ENCODE data around the gene SYNDIG1L. TPM values are rescaled to one million over a fixed set of nuclear protein-coding genes. Genes with fewer than 3 reads are reported as not detected.
A peak's percentile ranks its signal among the peaks of the same experiment; 100 is the strongest.

Gene SYNDIG1L
- total and polyA plus RNA-seq, 2 donors from 2014 or later, result 0.13 to 0.47 TPM

- no peak for FAIRE-seq
- Histone ChIP-seq H3K9ac (ENCODE audit: low read length in 3 of 3) (no peak overlapping the region), H3K9me3 (ENCODE audit: control insufficient read depth in 2 of 3, insufficient read depth in 1 of 3, low read length in 3 of 3) (no peaks in the 10 kb centered on the region), H3K36me3 (ENCODE audit: control insufficient read depth in 2 of 3, insufficient read depth in 3 of 3, low read length in 3 of 3) (no peaks in the 10 kb centered on the region), H3K4me1 (ENCODE audit: control insufficient read depth in 2 of 3, insufficient read depth in 2 of 3, low read depth in 1 of 3, low read length in 3 of 3) (no peaks in the 10 kb centered on the region), H3K27ac (ENCODE audit: low read depth in 2 of 2, low read length in 2 of 2) (no peak overlapping the region), H3K4me3 (ENCODE audit: low read length in 3 of 3) (no peak overlapping the region), H3K27me3 (ENCODE audit: control insufficient read depth, insufficient read depth, low read length) (no peaks in the 10 kb centered on the region)
- DNase-seq, result peak in 1 of 5 donors; percentile 64
- TF ChIP-seq, protein P1, sequence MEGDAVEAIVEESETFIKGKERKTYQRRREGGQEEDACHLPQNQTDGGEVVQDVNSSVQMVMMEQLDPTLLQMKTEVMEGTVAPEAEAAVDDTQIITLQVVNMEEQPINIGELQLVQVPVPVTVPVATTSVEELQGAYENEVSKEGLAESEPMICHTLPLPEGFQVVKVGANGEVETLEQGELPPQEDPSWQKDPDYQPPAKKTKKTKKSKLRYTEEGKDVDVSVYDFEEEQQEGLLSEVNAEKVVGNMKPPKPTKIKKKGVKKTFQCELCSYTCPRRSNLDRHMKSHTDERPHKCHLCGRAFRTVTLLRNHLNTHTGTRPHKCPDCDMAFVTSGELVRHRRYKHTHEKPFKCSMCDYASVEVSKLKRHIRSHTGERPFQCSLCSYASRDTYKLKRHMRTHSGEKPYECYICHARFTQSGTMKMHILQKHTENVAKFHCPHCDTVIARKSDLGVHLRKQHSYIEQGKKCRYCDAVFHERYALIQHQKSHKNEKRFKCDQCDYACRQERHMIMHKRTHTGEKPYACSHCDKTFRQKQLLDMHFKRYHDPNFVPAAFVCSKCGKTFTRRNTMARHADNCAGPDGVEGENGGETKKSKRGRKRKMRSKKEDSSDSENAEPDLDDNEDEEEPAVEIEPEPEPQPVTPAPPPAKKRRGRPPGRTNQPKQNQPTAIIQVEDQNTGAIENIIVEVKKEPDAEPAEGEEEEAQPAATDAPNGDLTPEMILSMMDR (IDR thresholded peaks at IDR 0.05; ENCODE audit: borderline replicate concordance, extremely low read depth, insufficient read depth), result no peak
- intact Hi-C loops (cut with DNase I), result no loop called here
Observed at GRCh38 chr14:74358176-74358829, 67.7 kb downstream of the SYNDIG1L start.

DNA sequence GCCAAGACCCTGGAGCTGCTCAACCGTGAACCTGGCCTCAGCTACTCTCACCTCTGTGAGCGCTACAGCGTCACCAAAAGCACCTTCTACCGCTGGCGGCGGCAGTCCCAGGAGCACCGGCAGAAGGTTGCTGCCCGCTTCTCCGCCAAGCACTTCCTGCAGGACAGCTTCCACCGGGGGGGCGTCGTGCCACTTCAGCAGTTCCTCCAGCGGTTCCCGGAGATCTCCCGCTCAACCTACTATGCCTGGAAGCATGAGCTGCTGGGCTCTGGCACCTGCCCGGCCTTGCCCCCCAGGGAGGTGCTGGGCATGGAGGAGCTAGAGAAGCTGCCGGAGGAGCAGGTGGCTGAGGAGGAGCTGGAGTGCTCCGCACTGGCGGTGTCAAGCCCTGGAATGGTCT lies 68.4 kb downstream of the SYNDIG1L start:
- intact Hi-C loops (cut with DNase I), result no loop called here

DNA sequence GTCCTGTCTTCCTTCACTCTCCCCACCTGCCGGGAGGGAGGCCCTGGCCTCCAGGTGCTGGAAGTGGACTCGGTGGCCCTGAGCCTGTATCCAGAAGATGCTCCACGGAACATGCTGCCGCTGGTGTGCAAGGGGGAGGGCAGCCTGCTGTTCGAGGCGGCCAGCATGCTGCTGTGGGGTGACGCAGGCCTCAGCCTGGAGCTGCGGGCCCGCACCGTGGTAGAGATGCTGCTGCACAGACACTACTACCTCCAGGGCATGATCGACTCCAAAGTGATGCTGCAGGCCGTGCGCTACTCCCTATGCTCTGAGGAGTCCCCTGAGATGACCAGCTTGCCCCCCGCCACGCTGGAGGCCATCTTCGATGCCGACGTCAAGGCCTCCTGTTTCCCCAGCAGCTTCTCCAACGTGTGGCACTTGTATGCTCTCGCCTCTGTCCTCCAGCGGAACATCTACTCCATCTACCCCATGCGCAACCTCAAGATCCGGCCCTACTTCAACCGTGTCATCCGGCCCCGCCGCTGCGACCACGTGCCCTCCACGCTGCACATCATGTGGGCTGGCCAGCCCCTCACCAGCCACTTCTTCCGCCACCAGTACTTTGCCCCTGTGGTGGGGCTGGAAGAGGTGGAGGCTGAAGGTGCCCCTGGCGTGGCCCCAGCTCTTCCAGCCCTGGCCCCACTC lies 69.0 kb downstream of the SYNDIG1L start:
- no peak overlapping the region for H3K27ac ChIP-seq (ENCODE audit: low read depth in 2 of 2, low read length in 2 of 2)
- no peaks in the 10 kb centered on the region for H3K9me3 ChIP-seq (ENCODE audit: control insufficient read depth in 2 of 3, insufficient read depth in 1 of 3, low read length in 3 of 3)
- TF ChIP-seq, protein P1 (IDR thresholded peaks at IDR 0.05; ENCODE audit: borderline replicate concordance, extremely low read depth, insufficient read depth), result no peak
- H3K9ac ChIP-seq (ENCODE audit: low read length in 3 of 3), result no peak overlapping the region
- no peak overlapping the region for H3K4me3 ChIP-seq (ENCODE audit: low read length in 3 of 3)
- FAIRE-seq, result no peak
- no peaks in the 10 kb centered on the region for H3K4me1 ChIP-seq (ENCODE audit: control insufficient read depth in 2 of 3, insufficient read depth in 2 of 3, low read depth in 1 of 3, low read length in 3 of 3)
- intact Hi-C loops (cut with DNase I), result no loop called here
- H3K36me3 ChIP-seq (ENCODE audit: control insufficient read depth in 2 of 3, insufficient read depth in 3 of 3, low read length in 3 of 3), result no peaks in the 10 kb centered on the region
- no peaks in the 10 kb centered on the region for H3K27me3 ChIP-seq (ENCODE audit: control insufficient read depth, insufficient read depth, low read length)
- peak in 1 of 5 donors; percentile 63 for DNase-seq

More for the DNA sequence above, 68.4 kb downstream of the SYNDIG1L start:
- Histone ChIP-seq H3K9ac (ENCODE audit: low read length in 3 of 3) (no peak overlapping the region), H3K4me1 (ENCODE audit: control insufficient read depth in 2 of 3, insufficient read depth in 2 of 3, low read depth in 1 of 3, low read length in 3 of 3) (no peaks in the 10 kb centered on the region), H3K27ac (ENCODE audit: low read depth in 2 of 2, low read length in 2 of 2) (no peak overlapping the region), H3K9me3 (ENCODE audit: control insufficient read depth in 2 of 3, insufficient read depth in 1 of 3, low read length in 3 of 3) (no peaks in the 10 kb centered on the region), H3K27me3 (ENCODE audit: control insufficient read depth, insufficient read depth, low read length) (no peaks in the 10 kb centered on the region), H3K4me3 (ENCODE audit: low read length in 3 of 3) (no peak overlapping the region), H3K36me3 (ENCODE audit: control insufficient read depth in 2 of 3, insufficient read depth in 3 of 3, low read length in 3 of 3) (no peaks in the 10 kb centered on the region)
- TF ChIP-seq, protein P1 (IDR thresholded peaks at IDR 0.05; ENCODE audit: borderline replicate concordance, extremely low read depth, insufficient read depth), result no peak
- DNase-seq (no peak), FAIRE-seq (no peak)

Other genes with a start within 250 kb of the SYNDIG1L start
- not detected for gene VSX2, start 186.8 kb downstream of the SYNDIG1L start, total RNA-seq
- not detected for gene VSX2, start 186.8 kb downstream of the SYNDIG1L start, polyA plus RNA-seq (ENCODE audit: insufficient read depth, low read depth, low replicate concordance)
- gene ABCD4, start 123.3 kb downstream of the SYNDIG1L start, total RNA-seq, result 61.3 TPM
- gene ABCD4, start 123.3 kb downstream of the SYNDIG1L start, polyA plus RNA-seq (ENCODE audit: insufficient read depth, low read depth, low replicate concordance), result 66.1 TPM
- gene VRTN, start 77.7 kb downstream of the SYNDIG1L start, total RNA-seq, result not detected
- not detected for gene VRTN, start 77.7 kb downstream of the SYNDIG1L start, polyA plus RNA-seq (ENCODE audit: insufficient read depth, low read depth, low replicate concordance)
- gene NPC2, start 67.1 kb upstream of the SYNDIG1L start, total RNA-seq, result 217 TPM
- 435 TPM for gene NPC2, start 67.1 kb upstream of the SYNDIG1L start, polyA plus RNA-seq (ENCODE audit: insufficient read depth, low read depth, low replicate concordance)
- gene ISCA2, start 67.6 kb upstream of the SYNDIG1L start, total RNA-seq, result 27.1 TPM
- 60.1 TPM for gene ISCA2, start 67.6 kb upstream of the SYNDIG1L start, polyA plus RNA-seq (ENCODE audit: insufficient read depth, low read depth, low replicate concordance)
- gene LTBP2, start 186.0 kb upstream of the SYNDIG1L start, total RNA-seq, result 10.4 TPM
- gene LTBP2, start 186.0 kb upstream of the SYNDIG1L start, polyA plus RNA-seq (ENCODE audit: insufficient read depth, low read depth, low replicate concordance), result 2.9 TPM

Measured in kidney (tissue), 14 donors.